ENCODE measurements around the gene SYDE1.
A peak's percentile ranks its signal among the peaks of the same experiment; 100 is the strongest.

SYDE1 gene

GRCh38 chr19:15125232-15126067 is 18.2 kb downstream of the SYDE1 start:
- peak; percentile 95 to 96 for DNase-seq

DNA sequence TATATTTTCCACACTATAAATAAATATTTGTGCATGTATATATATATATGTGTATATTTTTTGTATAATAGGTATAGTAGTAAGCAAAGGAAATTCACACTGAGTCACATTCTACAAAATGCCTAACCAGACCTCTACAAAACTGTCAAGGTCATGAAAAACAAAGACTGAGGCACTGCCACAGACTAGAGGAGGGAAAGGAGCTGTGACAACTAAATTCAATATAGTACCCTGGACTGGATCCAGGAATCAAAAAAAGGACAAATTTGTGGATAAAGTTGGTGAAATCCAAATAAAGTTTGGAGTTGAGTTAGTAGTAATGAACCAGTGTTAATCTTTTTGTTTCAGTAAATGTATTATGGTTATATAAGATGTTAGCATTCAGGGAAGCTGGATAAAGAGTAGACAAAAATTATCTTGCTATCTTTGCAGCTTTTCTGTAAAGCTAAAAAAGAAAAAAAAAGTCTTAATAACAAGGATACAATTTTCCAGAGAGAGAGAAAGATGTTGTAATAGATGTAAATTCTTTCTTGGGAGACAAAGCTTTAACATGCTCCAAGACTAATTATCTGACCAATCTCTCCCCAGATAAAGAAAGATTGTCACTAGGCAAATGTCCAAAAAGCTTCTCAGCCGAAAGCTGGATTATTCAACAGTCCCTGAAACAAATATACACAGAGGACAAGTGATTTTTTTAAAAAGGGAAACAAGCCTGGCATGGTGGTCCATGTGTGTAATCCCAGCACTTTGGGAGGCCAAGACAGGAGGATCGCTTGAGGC is 19.1 kb downstream of the SYDE1 start:
- DNase-seq, result no peak

DNA sequence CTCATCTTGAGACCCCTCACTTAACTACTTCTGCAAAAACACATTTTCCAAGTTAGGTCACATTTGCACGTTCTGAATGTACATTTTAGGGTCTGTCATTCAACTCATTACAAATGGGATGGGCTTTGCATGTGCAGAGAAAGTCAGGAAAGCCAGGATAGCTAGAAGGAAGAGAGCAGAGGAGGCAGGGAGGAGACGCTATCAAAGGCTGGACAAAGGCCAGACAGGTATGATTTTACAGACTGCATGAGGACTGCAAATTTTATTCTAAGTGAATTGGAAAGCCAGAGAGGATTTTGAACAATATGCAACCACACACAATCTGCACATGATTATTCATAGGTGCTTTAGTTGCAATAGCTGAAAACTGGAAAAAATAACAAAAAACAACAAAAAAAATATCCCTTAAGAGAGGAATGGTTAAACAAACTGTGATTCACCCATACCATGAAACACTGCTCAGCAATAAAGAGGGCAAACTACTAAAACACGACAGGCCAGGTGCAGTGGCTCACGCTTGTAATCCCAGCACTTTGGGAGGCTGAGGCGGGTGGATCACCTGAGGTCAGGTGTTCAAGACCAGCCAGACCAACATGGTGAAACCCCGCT is 21.1 kb downstream of the SYDE1 start:
- DNase-seq, result no peak

DNA sequence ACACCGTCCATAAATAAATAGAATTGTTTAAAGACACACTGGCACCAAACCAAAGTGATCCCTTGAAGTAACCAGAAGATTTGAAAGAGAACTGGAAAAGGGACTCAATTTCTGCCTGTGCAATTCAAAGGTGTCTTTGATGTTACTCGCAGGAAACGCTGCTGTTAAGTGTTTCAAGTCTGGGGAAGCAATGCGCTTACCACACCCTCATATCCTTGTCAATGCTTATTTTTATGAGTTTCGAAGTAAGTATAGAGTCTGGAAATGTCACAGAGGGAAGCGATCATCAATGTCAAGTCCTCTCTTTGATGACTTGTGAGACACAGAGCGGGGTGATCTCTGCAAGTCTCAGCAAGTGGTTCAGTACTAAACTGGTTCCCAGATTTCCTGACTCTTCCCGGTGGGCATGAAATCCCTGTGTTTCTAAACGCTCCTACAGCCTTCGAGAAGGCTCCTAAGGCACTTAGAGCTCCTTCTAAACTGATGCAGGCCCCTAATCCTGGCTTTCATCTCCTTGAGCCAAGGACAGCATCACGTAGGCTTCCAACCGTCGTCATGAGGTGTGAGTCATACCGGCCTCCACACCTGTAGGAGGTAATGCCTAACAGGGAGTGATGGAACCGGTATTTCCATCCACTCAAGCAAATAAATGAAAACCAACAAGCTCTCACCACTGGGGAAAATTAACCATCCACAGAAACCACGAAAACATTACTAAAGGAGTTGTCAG is 22.8 kb downstream of the SYDE1 start:
- peak; percentile 46 to 57 for DNase-seq

GRCh38 chr19:15136234-15136954 is 29.2 kb downstream of the SYDE1 start:
- DNase-seq, result no peak

DNA sequence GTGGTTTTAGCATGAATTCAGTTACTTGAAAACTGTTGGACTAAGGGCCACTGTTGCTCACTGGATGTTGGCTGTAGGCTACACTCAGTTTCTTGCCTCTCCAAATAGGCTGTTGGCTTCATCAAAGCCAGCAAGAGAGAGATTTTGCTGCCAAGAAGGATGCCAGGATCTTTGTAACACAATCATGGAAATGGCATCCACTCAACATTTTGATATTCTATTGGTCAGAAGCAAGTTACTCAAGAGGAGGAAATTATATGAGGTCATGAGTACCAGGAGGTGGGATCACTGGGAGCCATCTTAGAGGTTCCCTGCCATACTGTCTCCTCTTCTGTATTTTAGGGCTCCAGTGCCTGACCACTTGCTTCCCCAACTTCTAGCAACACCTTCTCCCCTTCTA is 30.6 kb downstream of the SYDE1 start:
- no peak for DNase-seq

DNA sequence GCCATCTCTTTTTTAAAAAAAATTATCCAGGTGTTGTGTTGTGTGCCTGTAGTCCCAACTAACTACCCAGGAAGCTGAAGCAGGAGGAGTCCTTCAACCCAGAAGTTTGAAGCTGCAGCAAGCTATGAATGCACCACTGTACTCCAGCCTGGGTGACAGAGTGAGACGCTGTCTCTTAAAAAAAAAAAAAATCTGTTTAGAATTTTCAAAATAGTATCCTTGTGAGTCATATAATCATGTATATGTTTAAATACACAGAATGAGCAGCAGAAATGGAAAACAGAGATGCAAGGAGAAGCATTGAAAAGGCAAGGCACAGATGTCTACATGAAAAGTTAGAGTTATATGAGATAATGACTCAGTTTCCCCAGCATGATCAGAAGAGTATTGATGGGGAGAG is 31.2 kb downstream of the SYDE1 start:
- DNase-seq, result no peak

DNA sequence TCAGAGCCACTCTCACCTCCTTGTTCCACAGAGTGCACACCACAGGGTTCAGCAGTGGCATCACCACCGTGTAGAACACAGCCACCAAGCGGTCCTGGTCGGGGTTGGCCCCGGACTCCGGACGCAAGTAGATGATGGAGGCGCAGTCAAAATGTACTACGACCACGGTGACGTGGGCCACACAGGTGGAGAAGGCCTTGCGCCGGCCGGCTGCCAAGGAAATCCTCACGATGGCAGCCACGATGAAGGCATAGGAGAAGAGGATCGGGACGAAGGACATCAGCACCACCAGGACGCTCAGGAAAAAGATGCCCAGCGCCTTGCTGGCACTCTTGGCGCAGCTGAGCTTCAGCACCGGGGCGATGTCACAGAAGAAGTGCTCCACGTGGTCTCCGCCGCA is 33.9 kb downstream of the SYDE1 start:
- no peak for DNase-seq

- DNase-seq, result no peak
Observed at GRCh38 chr19:15142313-15142712, 35.1 kb downstream of the SYDE1 start.

GRCh38 chr19:15144046-15144646 is 36.9 kb downstream of the SYDE1 start:
- no peak for DNase-seq

GRCh38 chr19:15147090-15147489 is 39.9 kb downstream of the SYDE1 start:
- no peak for DNase-seq

DNA sequence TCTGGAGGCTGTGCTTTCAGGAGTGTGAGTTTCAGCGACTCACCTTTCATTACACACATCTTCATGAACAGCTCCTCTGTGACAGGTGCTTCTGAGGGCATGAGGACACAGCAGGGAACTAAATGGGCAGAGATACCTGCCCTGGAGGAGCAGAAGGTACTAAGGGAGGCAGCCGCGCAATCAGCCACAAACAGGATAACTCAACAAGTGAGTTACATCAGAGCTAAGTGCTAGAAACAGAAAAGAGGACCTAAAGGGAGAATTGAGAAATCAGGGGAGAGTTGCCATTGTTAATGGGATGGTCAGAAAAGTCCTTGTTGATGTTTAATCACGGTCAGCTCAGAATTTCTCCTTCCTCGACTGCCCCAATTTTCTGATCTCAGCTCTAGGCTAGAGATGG is 42.5 kb downstream of the SYDE1 start:
- DNase-seq, result no peak

DNA sequence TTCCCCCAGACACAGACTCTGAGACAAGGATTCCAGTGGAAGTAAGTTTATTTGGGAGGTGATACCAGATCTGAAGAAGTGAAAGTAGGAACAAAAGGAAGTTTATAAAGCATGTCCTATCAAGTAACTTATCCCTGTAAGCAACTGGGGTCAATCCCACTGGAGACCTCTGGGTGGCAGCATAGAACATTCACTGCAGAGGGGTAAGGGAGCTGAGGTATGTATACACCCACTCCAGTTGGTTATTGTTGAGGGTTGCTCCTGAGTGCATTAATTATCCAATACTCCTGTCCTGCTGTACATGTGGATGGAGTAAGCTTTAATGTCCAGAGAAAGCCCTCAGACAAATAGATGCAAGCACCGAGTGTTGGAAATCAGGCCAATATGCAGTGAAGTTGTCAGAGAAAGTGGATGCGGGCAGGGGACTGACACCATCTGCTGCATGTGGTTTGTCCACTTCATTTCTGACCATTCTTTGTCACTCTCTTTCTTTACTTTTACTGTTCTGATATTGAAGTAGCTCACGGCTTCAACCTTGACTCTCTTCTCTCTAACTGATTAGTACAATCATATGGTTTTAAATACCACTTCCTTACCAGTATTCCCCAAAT is 46.9 kb downstream of the SYDE1 start:
- DNase-seq, result peak; percentile 12 to 18

- no peak for DNase-seq
Observed at GRCh38 chr19:15155296-15155695, 48.1 kb downstream of the SYDE1 start.

- no peak for DNase-seq
Observed at GRCh38 chr19:15156391-15156790, 49.2 kb downstream of the SYDE1 start.

GRCh38 chr19:15159251-15159650 is 52.0 kb downstream of the SYDE1 start:
- DNase-seq, result no peak

DNA sequence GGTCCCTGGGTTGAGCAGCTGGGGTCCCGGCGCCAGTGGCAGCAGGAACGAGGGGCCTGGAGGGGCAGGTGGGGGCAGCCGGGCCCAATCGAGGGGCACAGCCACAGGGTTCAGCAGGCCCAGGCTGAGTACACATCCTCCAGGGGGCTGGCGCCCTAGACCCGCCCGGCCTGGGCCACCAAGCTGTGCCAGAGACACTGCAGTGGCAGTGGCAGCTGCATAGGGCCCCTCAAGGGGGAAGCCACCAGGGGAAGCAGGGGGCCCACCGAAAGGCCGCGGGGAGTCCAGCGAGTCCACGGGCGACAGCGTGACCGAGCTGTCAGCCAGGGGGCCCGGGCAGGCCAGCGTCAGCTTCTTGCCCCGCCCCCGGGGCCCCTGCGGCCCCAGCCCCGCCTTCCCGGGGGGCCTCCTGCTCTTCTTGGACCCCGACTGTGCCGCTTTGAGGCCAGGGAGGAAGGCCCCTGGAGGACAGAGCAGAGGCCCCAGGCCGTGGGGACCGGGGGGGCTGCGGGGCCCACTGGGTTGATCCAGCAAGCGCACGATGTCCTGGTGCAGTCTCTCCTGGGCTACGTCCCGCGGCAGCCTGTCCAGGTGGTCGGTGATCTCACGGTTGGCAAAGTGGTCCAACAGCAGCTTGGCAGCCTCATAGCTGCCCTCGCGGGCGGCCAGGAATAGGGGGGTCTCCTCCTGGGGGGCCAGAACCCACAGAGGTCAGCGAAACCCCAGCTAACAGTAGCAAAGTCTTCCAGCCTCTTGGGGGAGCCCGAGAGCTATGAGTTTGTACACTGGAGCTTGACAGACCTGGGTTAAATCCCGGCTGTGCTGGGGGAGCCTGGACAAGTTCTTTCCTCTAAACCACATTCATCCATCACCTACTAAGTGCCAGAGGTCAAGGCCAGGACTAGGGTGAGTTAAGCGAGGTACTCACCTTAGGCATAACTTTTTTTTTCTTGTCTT is 54.1 kb downstream of the SYDE1 start:
- no peak for DNase-seq

Data from activated CD4-positive, alpha-beta T cell treated with anti-CD3 and anti-CD28 coated beads, Interleukin-2, amount 50 U/mL, for 4 hours (primary cell).